EH (cell line): ENCODE measurements around the gene PCSK4.
"Not testable (repeated sequence)": the region's sequence is repeated elsewhere in the genome, so short reads cannot be mapped to it uniquely, and the experiment has no call there.

Experiments
- DNase-seq: peaks from one replicate; pipeline ENCODE4 v3.0.0-alpha.2; 2015; ENCODE audit warnings: low read depth

The PCSK4 gene

GRCh38 chr19:1503925-1504773 lies 14.0 kb upstream of the PCSK4 start:
- DNase-seq: no peak

GRCh38 chr19:1503089-1503924 lies 13.2 kb upstream of the PCSK4 start:
- DNase-seq: peak; percentile 40

DNA sequence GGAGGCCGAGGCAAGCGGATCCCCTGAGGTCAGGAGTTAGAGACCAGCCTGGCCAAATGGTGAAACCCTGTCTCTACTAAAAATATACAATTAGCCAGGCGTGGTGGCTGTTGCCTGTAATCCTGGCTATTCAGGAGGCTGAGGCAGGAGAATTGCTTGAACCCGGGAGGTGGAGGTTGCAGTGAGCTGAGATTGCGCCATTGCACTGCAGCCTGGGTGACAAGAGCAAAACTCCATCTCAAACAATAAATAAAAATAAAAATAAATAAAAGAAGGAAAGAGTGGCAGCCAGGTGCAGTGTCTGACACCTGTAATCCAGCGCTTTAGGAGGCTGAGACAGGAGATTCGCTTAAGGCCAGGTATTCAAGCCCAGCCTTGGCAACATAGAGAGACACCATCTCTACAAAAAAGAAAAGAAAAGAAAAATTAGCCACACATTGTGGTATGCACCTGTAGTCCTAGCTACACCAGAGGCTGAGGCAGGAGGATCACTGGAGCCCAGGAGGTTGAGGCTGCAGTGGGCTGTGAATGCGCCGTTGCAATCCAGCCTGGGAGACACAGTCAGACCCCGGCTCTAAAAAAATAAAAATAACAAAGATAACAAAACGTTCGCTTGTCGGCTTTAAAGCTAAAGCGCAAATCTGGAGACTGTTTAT lies 12.4 kb upstream of the PCSK4 start:
- DNase-seq: no peak

GRCh38 chr19:1501200-1501595 lies 11.0 kb upstream of the PCSK4 start:
- DNase-seq: no peak

GRCh38 chr19:1499231-1499630 lies 9.1 kb upstream of the PCSK4 start:
- DNase-seq: not testable (repeated sequence)

DNA sequence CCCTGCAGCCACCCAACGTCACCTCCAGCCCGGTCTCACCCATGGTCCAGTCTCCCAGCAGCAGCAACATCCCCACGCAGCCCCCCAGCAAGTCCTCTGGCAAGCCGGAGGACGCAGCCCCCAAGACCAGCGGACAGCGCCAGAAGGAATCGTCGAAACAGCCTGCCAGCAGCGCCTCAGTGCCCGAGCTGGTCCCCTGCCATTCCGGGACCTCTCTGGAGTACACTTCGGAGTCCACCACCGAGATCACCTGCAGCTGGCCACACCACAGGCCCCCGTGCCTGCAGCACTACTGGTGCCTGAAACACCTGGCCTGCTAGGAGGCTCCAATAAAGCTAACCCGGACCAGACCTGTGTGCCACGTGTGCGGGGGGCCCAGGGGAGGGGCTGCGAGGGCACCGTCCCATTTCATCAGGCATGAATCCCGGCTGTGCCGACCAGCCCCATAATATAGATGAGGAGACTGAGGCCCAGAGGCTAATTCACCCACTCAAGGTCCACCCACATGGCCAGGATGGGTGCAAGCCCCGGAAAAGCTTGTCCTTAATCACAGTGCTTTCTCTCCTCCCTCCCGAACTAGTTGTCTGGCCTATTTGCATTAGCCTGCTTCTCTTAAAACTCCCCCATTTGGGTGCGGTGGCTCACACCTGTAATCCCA lies 7.6 kb upstream of the PCSK4 start:
- no peak for DNase-seq

- no peak for DNase-seq
Measured at GRCh38 chr19:1496714-1497577, 6.8 kb upstream of the PCSK4 start.

GRCh38 chr19:1495799-1496713 lies 5.9 kb upstream of the PCSK4 start:
- DNase-seq: no peak

GRCh38 chr19:1495051-1495798 lies 5.1 kb upstream of the PCSK4 start:
- DNase-seq: no peak

GRCh38 chr19:1494115-1494815 lies 4.1 kb upstream of the PCSK4 start:
- no peak for DNase-seq

DNA sequence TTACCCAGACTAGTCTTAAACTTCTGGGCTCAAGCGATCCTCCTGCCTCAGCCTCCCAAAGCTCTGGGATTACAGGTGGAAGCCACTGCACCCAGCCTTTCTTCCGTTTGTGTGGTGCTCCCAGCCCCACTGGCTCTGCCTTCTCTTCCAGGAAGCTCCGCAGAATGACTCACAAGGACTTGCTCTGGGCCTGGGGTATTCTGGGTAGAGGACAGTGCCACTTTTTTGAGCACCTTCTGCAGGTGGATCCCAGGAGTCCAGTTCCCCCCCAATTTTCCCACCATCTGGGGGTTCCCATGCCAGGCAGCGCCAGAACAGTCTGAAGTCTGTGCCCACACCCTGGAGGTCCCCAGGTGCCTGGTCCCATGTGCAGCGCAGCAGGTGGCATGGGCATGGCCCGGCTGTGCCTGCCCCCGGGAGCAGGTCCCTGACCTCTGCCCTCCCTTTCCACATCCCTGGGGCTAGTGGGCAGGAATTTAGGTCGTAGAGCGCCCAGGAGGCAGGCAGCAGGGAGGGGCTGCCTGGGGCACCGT lies 2.4 kb upstream of the PCSK4 start:
- DNase-seq: no peak

DNA sequence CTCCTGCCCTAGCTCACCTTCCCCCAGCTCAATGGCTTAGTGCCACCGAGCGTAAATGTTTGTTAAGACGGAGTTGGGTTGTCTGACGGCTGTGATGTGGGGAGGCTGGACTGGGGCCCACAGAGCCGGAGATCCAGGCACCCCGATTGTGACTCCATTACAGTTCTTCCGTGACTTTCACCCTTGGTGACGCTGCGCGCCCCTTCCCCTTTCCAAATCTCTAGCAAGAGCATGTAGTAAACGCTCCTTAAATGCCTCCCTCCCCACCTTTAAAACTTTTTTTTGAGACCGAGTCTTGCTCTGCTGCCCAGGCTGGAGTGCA lies 1.7 kb upstream of the PCSK4 start:
- DNase-seq: no peak

- no peak for DNase-seq
Measured at GRCh38 chr19:1491114-1491848, 1.1 kb upstream of the PCSK4 start, which contains the start of gene REEP6. REEP6 (plus strand) TSS chr19:1491181; CDS start chr19:1491270, 89 bp downstream.

DNA sequence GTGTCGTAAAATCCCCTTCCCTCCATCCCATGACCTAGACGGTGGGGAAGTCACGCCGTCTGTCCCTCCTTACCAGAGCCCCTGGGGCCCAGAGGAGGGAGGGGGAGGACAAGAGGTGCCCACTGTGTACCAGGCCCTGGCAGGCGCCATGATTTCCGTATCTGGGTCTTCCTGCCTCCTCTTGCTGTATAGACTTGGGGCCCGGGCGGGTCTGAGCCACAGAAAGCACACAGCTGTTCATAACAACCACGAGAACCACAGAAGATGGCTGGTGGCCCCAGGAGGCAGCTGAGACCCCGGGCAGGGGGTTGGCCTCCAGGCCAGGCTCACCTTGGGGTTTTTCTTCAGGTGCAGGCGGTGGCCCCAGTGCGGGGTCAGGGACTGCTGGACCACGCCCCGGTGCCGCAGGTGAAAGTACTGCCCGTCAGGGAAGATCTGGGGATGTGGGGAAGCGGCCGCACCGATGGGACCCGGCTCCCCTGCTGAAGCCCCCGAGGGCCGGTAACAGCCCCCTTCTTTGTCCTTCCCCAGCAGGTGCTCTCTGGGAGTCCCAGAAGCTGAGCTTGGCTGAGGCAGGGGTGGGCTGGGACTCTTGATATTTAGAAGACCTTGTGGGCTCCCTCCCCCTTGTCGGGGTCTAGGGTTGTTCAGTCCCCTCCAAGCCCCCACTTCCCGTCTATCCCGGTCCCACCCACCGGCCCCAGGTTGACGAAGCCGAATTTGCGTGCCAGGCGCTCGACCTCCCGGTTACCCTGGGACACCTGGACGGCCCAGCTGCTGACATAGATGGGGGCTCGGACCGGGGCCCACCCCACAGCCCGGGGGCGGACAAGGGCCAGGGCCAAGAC lies 463 bp downstream of the PCSK4 start:
- DNase-seq: no peak

DNA sequence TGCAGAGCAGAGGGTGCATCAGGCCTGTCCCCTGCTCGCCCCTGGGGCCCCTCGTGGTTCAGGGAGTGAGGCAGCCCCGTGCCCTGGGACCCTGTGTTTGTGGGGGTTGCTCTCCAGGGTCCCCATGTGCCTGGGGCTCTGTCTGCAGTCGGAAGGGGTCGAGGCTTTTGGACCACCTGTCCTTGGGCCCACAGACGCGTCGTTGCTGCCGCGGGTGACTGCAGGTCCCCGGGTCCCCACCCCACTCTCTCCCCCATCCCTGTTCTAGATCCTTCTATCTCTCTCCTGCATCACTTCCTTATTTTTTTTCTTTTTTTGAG lies 1.9 kb downstream of the PCSK4 start:
- DNase-seq: no peak

DNA sequence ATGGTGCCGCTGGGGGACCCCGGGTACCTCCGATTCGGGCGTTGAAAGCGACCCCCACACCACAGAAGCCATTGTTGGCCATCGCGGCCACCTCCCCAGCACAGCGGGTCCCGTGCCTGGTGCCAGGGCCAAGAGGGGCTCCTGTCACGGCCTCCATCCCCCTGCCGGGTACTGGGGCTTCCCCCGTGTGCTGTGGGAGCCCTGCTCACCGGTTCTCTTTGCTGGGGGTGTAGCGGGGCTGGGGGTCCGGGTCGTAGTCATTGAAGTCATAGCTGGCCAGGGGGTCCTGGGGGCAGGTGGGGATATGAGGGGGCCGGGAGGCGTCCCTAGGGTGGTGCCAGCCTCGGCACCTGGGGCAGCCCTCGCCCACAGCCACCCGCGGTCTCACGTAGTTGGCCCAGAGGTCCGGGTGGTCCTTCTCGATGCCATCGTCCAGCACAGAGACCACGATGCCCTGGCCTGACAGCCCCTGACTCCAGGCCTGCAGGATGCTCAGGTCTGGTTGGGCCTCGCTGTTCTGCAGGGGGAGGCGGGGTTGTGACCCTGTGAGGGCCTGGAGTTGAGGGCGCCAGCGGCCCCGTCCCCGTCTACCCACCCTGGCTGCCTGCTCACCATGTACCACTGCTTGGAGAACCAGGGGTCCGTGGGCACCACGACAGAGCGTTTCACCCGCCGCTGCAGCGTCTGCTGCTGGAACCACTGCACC lies 2.4 kb downstream of the PCSK4 start:
- DNase-seq: no peak
